Measurements from ENCODE around the gene MDK. TPM values are rescaled to one million over a fixed set of nuclear protein-coding genes. Genes with fewer than 3 reads are reported as not detected.

Gene MDK
- total and polyA plus RNA-seq, 2 of the 4 experiments (the other 2 are of a cell fraction) = 25.8 to 377 TPM

- Histone ChIP-seq H2BK5ac (ENCODE audit: low read depth, low read length, poor library complexity, severe bottlenecking) (no peak overlapping the region), H2AK9ac (replicated peaks; ENCODE audit: low read depth, low read length, poor library complexity) (no peak overlapping the region), H3K9me1 (ENCODE audit: insufficient read depth, low read length) (peaks cover 14% of the 10 kb centered on the region), H3K79me1 (ENCODE audit: low read depth in 1 of 2, low read length in 2 of 2) (peaks cover 0 to 6% of the 10 kb centered on the region in 2 experiments; a peak in 1 of 4 replicates), H2AK5ac (ENCODE audit: low read depth, low read length) (no peak overlapping the region), H3K14ac (replicated peaks; ENCODE audit: low read depth, low read length) (no peak overlapping the region), H2BK15ac (ENCODE audit: low read depth, low read length) (no peak overlapping the region), H4K20me1 (ENCODE audit: insufficient read depth, low read length) (no peaks in the 10 kb centered on the region), H4K8ac (ENCODE audit: low read depth in 2 of 2, low read length in 2 of 2) (no peak overlapping the region), H4K91ac (ENCODE audit: insufficient read depth, low read depth, low read length) (no peak overlapping the region), H3K9ac (ENCODE audit: low read depth, low read length) (no peak overlapping the region), H3K27ac (ENCODE audit: insufficient read depth, low read length) (no peak overlapping the region), H3K4me3 (ENCODE audit: insufficient read depth, low read depth, low read length) (no peak overlapping the region), H3K18ac (ENCODE audit: low read depth, low read length) (no peak overlapping the region), H3K4ac (ENCODE audit: low read depth, low read length) (no peak overlapping the region), H3K4me2 (ENCODE audit: low read depth, low read length) (no peak overlapping the region), H3K4me1 (ENCODE audit: control insufficient read depth, insufficient read depth, low read length) (no peaks in the 10 kb centered on the region), H3K27me3 (ENCODE audit: control insufficient read depth, insufficient read depth, low read length) (no peaks in the 10 kb centered on the region), H3K9me3 (ENCODE audit: control insufficient read depth, insufficient read depth, low read length) (no peaks in the 10 kb centered on the region), H2BK120ac (ENCODE audit: low read depth, low read length) (no peak overlapping the region), H3K23ac (ENCODE audit: low read depth, low read length) (no peak overlapping the region), H3K56ac (ENCODE audit: extremely low read depth, insufficient read depth, low read length) (no peak overlapping the region), H2BK20ac (ENCODE audit: low read depth, low read length) (no peak overlapping the region), H4K5ac (ENCODE audit: low read depth, low read length) (no peak overlapping the region), H2AFZ (replicated peaks; ENCODE audit: low read length, poor library complexity) (no peak overlapping the region), H3K36me3 (ENCODE audit: control insufficient read depth, insufficient read depth, low read length) (peaks cover 28% of the 10 kb centered on the region)
- ATAC-seq (ENCODE audit: low read depth) = peak; percentile 32; the same call in 1 of the 2 replicates
- WGBS, 2 experiments (ENCODE audit: extremely low coverage in 2 of 2, insufficient read length in 1 of 2) = 100% methylated on average over 5 of the region's 9 CpGs; no CpG with 5 or more reads in 1 of the 2 experiments
- in situ Hi-C loops (cut with MboI; ENCODE audit: low sequenced_read_pairs) (no loop called here), dilution Hi-C loops (cut with HindIII; ENCODE audit: low sequenced_read_pairs, unreplicated experiment) (no loop called here), intact Hi-C loops (cut with micrococcal nuclease) (no loop called here)
- CTCF ChIA-PET = interaction anchor here (0.6 kb wide), 2 partner anchors 23 to 25 kb away, joined by 3 read pairs; partner anchors contain the start of gene CHRM4
- TF ChIP-seq USF2 (IDR thresholded peaks at IDR 0.05; ENCODE audit: low read depth, low read length) (no peak), NFE2L2 (IDR thresholded peaks at IDR 0.05; ENCODE audit: low read depth, low read length) (no peak), MAFK (IDR thresholded peaks at IDR 0.05; ENCODE audit: low read depth, low read length) (no peak), CTCF (conservative IDR thresholded peaks at IDR 0.05; ENCODE audit: low read depth, low read length) (no peak), RFX5 (IDR thresholded peaks at IDR 0.05; ENCODE audit: low read depth, low read length) (no peak)
- peak; percentile 10 for DNase-seq
- BruUV-seq (replicated peaks) = no TSS peak
- POLR2A ChIA-PET (ENCODE audit: unreplicated experiment) = no interaction called here
Measured at GRCh38 chr11:46413760-46414465, 32.4 kb downstream of the MDK start.

All from IMR-90 (cell line).